ENCODE data around the gene JUN. TPM values are rescaled to one million over a fixed set of nuclear protein-coding genes. Genes with fewer than 3 reads are reported as not detected.

Gene JUN
- total and polyA plus RNA-seq, 2 of the 13 experiments (the other 11 are each of a cell fraction or from before 2014, with no cell fraction given) = 18.2 to 22.3 TPM

GRCh38 chr1:58814251-58815068, 30.6 kb upstream of the JUN start:
- intact Hi-C loops (cut with micrococcal nuclease; ENCODE audit: unreplicated experiment) (no loop called here), in situ Hi-C loops (cut with HindIII; ENCODE audit: extremely low pct_ligation_motif_present, low pct_unique_long_range_greater_than_20kb) (no loop called here)
- Histone ChIP-seq H3K4me3 (replicated peaks in 1 of 3; ENCODE audit: insufficient read depth in 1 of 3, low read depth in 2 of 3, low read length in 3 of 3) (no peak overlapping the region), H3K27me3 (ENCODE audit: control insufficient read depth in 1 of 2, insufficient read depth in 2 of 2, low read length in 2 of 2) (no peaks in the 10 kb centered on the region), H3K9me3 (ENCODE audit: low read length) (no peaks in the 10 kb centered on the region), H3K9ac (ENCODE audit: insufficient read depth, low read depth, low read length) (no peak overlapping the region), H2AFZ (ENCODE audit: low read length) (no peak overlapping the region), H3K4me1 (ENCODE audit: insufficient read depth, low read length) (peaks cover 76% of the 10 kb centered on the region), H3K36me3 (replicated peaks in 1 of 2; ENCODE audit: control insufficient read depth in 1 of 2, insufficient read depth in 2 of 2, low read length in 2 of 2) (no peaks in the 10 kb centered on the region), H3K4me2 (ENCODE audit: low read depth, low read length) (peak overlapping the region; percentile 45), H4K20me1 (ENCODE audit: insufficient read depth, low read length) (no peaks in the 10 kb centered on the region), H3K27ac (ENCODE audit: extremely low read length, insufficient read depth, low read length) (no peak overlapping the region), H3K79me2 (ENCODE audit: insufficient read depth, low read length) (no peaks in the 10 kb centered on the region)
- ATAC-seq = no peak
- CTCF ChIA-PET (ENCODE audit: low intra/inter-chr PET ratio, low total read pairs) = no interaction called here
- WGBS (ENCODE audit: low lambda C conversion rate) = 80% methylated on average over 45 of the region's 45 CpGs
- POLR2A ChIA-PET = interaction anchor here (1.7 kb wide), 1 partner anchor 31 kb away, joined by 11 read pairs; the partner anchor contains the start of gene JUN
- no TSS peak for BruUV-seq (replicated peaks)
- no peak for DNase-seq (ENCODE audit: low spot score)
- no peak for FAIRE-seq
- TF ChIP-seq ARID3A (IDR thresholded peaks at IDR 0.05; ENCODE audit: low read depth, low read length) = no peak
- peak; percentile 26; the same call in 1 of the 2 replicates for TF ChIP-seq CEBPB (IDR thresholded peaks at IDR 0.05; ENCODE audit: borderline replicate concordance, low read depth, low read length)
- TF ChIP-seq ZNF256 (CRISPR knock-in tag; conservative IDR thresholded peaks at IDR 0.05) = no peak
- TF ChIP-seq ZNF207 (IDR thresholded peaks at IDR 0.05; ENCODE audit: borderline replicate concordance) = no peak
- no peak for TF ChIP-seq ZNF12 (CRISPR knock-in tag; IDR thresholded peaks at IDR 0.05)
- TF ChIP-seq SP140L (CRISPR knock-in tag; IDR thresholded peaks at IDR 0.05; ENCODE audit: borderline replicate concordance) = no peak
- no peak for TF ChIP-seq ZNF564 (CRISPR knock-in tag; IDR thresholded peaks at IDR 0.05)
- no peak for TF ChIP-seq POLR2A (IDR thresholded peaks at IDR 0.05; ENCODE audit: insufficient read depth in 1 of 2, low read depth in 2 of 2, low read length in 2 of 2)
- TF ChIP-seq FOXM1 (CRISPR knock-in tag; IDR thresholded peaks at IDR 0.05) = no peak
- no peak for TF ChIP-seq SOX6 (IDR thresholded peaks at IDR 0.05)
- TF ChIP-seq SOX6 (CRISPR knock-in tag; IDR thresholded peaks at IDR 0.05) = 0 out of 2 replicates have a peak, but pooled peaks have one; percentile 3
- no peak for TF ChIP-seq MED8 (CRISPR knock-in tag; IDR thresholded peaks at IDR 0.05; ENCODE audit: insufficient replicate concordance)
- no peak for TF ChIP-seq SMARCC2 (IDR thresholded peaks at IDR 0.05)
- no peak for TF ChIP-seq KAT8 (CRISPR knock-in tag; IDR thresholded peaks at IDR 0.05)
- no peak for TF ChIP-seq HINFP (CRISPR knock-in tag; IDR thresholded peaks at IDR 0.05; ENCODE audit: low read depth)
- TF ChIP-seq HNRNPLL (IDR thresholded peaks at IDR 0.05; ENCODE audit: low read depth, low read length, poor library complexity, severe bottlenecking) = no peak
- TF ChIP-seq ZNF850 (CRISPR knock-in tag; conservative IDR thresholded peaks at IDR 0.05) = no peak
- TF ChIP-seq ZNF878 (CRISPR knock-in tag; IDR thresholded peaks at IDR 0.05) = no peak
- TF ChIP-seq ELF3 (CRISPR knock-in tag; IDR thresholded peaks at IDR 0.05) = no peak
- TF ChIP-seq ZNF672 (CRISPR knock-in tag; IDR thresholded peaks at IDR 0.05) = no peak
- TF ChIP-seq SRSF1 (optimal IDR thresholded peaks at IDR 0.05; ENCODE audit: low read depth, low read length) = no peak
- TF ChIP-seq KLF12 (CRISPR knock-in tag; IDR thresholded peaks at IDR 0.05; ENCODE audit: borderline replicate concordance) = no peak
- TF ChIP-seq ZNF709 (CRISPR knock-in tag; IDR thresholded peaks at IDR 0.05) = no peak
- TF ChIP-seq POLR2G (IDR thresholded peaks at IDR 0.05; ENCODE audit: low read depth, low read length) = no peak
- no peak for TF ChIP-seq ZNF558 (CRISPR knock-in tag; IDR thresholded peaks at IDR 0.05; ENCODE audit: borderline replicate concordance)

All from HepG2 (cell line).